ENCODE measurements around the gene IYD.

GRCh38 chr6:150394053-150394898, 25.5 kb downstream of the IYD start:
- TF ChIP-seq CTCF (IDR thresholded peaks at IDR 0.05) = no peak
- no peak for TF ChIP-seq POLR2A (IDR thresholded peaks at IDR 0.05)
- no peak for TF ChIP-seq POLR2AphosphoS5 (IDR thresholded peaks at IDR 0.05)

Measured in breast epithelium (tissue), 3 donors.